GM23338 (cell line): ENCODE results near the gene SLC6A13. TPM values are rescaled to one million over a fixed set of nuclear protein-coding genes. Genes with fewer than 3 reads are reported as not detected.

Experiments
- ATAC-seq: fragments of 200-7000 bp; cut with Tn5 transposase; 3 replicates; pipeline ENCODE4 v1.9.1; 2020
- DNase-seq: peaks from one replicate; pipeline ENCODE4 v3.0.0-alpha.2; 2015; ENCODE audit warnings: low spot score
- H2AFZ ChIP-seq: fragments of 200-600 bp; sonication (generic); 2 replicates; pipeline ENCODE4 v1.8.0; 2016; ENCODE audit warnings: antibody characterized with exemption, mild to moderate bottlenecking, moderate library complexity
- H3F3A ChIP-seq: fragments of 200-600 bp; sonication (generic); replicated peaks from 2 replicates; pipeline ENCODE4 v1.8.0; 2017; ENCODE audit warnings: antibody characterized with exemption, mixed run types, low read depth
- H3K27ac ChIP-seq: fragments of 200-600 bp; sonication (generic); 2 replicates; pipeline ENCODE4 v1.6.1; 2016; ENCODE audit warnings: low read depth
- H3K27me3 ChIP-seq: fragments of 200-600 bp; sonication (generic); 2 replicates; pipeline ENCODE4 v1.8.0; 2016; ENCODE audit warnings: mild to moderate bottlenecking, mixed run types, moderate library complexity; ENCODE audit not compliant: insufficient read depth
- H3K36me3 ChIP-seq: fragments of 200-600 bp; sonication (generic); 2 replicates; pipeline ENCODE4 v1.8.0; 2016; ENCODE audit warnings: mild to moderate bottlenecking; ENCODE audit not compliant: insufficient read depth
- H3K4me1 ChIP-seq: fragments of 200-600 bp; sonication (generic); 2 replicates; pipeline ENCODE4 v1.8.0; 2016; ENCODE audit warnings: mild to moderate bottlenecking, moderate library complexity; ENCODE audit not compliant: insufficient read depth
- H3K4me2 ChIP-seq: fragments of 200-600 bp; sonication (generic); 2 replicates; pipeline ENCODE4 v1.7.1; 2017; ENCODE audit warnings: mixed run types
- H3K4me3 ChIP-seq: fragments of 200-600 bp; sonication (generic); 2 replicates; pipeline ENCODE4 v1.6.1; 2016; ENCODE audit warnings: mixed run types
- H3K79me2 ChIP-seq: fragments of 200-600 bp; sonication (generic); replicated peaks from 2 replicates; pipeline ENCODE4 v1.8.0; 2017; ENCODE audit warnings: mild to moderate bottlenecking; ENCODE audit not compliant: insufficient read depth
- H3K9me2 ChIP-seq: fragments of 200-600 bp; sonication (generic); 2 replicates; pipeline ENCODE4 v1.8.0; 2017; ENCODE audit not compliant: insufficient read depth
- H4K20me1 ChIP-seq: fragments of 200-600 bp; sonication (generic); replicated peaks from 2 replicates; pipeline ENCODE4 v1.8.0; 2017; ENCODE audit warnings: mild to moderate bottlenecking; ENCODE audit not compliant: insufficient read depth
- H3K27ac Mint-ChIP-seq: 2 replicates; pipeline ENCODE4 v1.8.0; 2020; ENCODE audit warnings: inconsistent platforms, mild to moderate bottlenecking, moderate library complexity, mixed read lengths
- H3K27me3 Mint-ChIP-seq: 3 replicates; pipeline ENCODE4 v1.8.0; 2022; ENCODE audit warnings: low read depth, mild to moderate bottlenecking, moderate library complexity, mixed read lengths, inconsistent platforms; ENCODE audit not compliant: insufficient read depth, poor library complexity
- H3K36me3 Mint-ChIP-seq: 3 replicates; pipeline ENCODE4 v1.8.0; 2021; ENCODE audit warnings: low read depth, mild to moderate bottlenecking, inconsistent platforms, moderate library complexity, mixed read lengths
- H3K4me1 Mint-ChIP-seq: 3 replicates; pipeline ENCODE4 v1.8.0; 2020; ENCODE audit warnings: mild to moderate bottlenecking, inconsistent platforms, mixed read lengths
- H3K4me3 Mint-ChIP-seq: 3 replicates; pipeline ENCODE4 v1.8.0; 2021; ENCODE audit warnings: moderate library complexity, mild to moderate bottlenecking, inconsistent platforms, mixed read lengths
- H3K9me3 Mint-ChIP-seq: 3 replicates; pipeline ENCODE4 v1.8.0; 2020; ENCODE audit warnings: moderate library complexity, mild to moderate bottlenecking, inconsistent platforms, mixed read lengths
- EZH2 ChIP-seq: fragments of 200-600 bp; sonication (generic); IDR thresholded peaks from one replicate; pipeline ENCODE4 v1.8.0; 2017; ENCODE audit warnings: antibody characterized with exemption, mild to moderate bottlenecking, low read depth; ENCODE audit not compliant: unreplicated experiment
- EZH2phosphoT487 ChIP-seq: fragments of 200-600 bp; sonication (generic); IDR thresholded peaks from one replicate; pipeline ENCODE4 v1.8.1; 2018; ENCODE audit warnings: antibody characterized with exemption; ENCODE audit not compliant: unreplicated experiment
- JUNB ChIP-seq: IDR thresholded peaks from one replicate; pipeline ENCODE4 v1.6.1; 2016; ENCODE audit warnings: antibody characterized with exemption; ENCODE audit not compliant: unreplicated experiment
- NANOG ChIP-seq: IDR thresholded peaks from 2 replicates; pipeline ENCODE4 v1.6.1; 2016; ENCODE audit warnings: antibody characterized with exemption, borderline replicate concordance
- POLR2AphosphoS5 ChIP-seq: IDR thresholded peaks from 2 replicates; pipeline ENCODE4 v1.6.1; 2016; ENCODE audit warnings: antibody characterized with exemption, low read depth
- STAT1 ChIP-seq: IDR thresholded peaks from one replicate; pipeline ENCODE4 v1.6.1; 2016; ENCODE audit warnings: antibody characterized with exemption; ENCODE audit not compliant: unreplicated experiment
- ZNF114 ChIP-seq: fragments of 250-450 bp; sonication (Bioruptor Pico); IDR thresholded peaks from 2 replicates; pipeline ENCODE4 v1.5.0; 2020; ENCODE audit warnings: mild to moderate bottlenecking, moderate library complexity
- ZNF331 ChIP-seq: fragments of 250-450 bp; sonication (Bioruptor Pico); IDR thresholded peaks from 2 replicates; pipeline ENCODE4 v1.5.0; 2020; ENCODE audit warnings: low read depth, mild to moderate bottlenecking, moderate library complexity
- polyA plus RNA-seq: library from polyadenylated mRNA; unstranded; fragments of >200 nt; fragmentation: Nextera tagmentation; extraction: Ambion mirVana; gene quantifications from 2 replicates; pipeline ENCODE4 v1.2.1, GENCODE V29; 2016
- total RNA-seq: library from RNA; depleted of rRNA; stranded (reverse); fragments of >200 nt; shearing (Covaris generic); gene quantifications from 2 replicates; pipeline ENCODE4 v1.2.3, GENCODE V29; 2014
- TF ChIP-seq, protein P1 (sequence below): fragments of 250-450 bp; sonication (Bioruptor Pico); IDR thresholded peaks from 2 replicates; pipeline ENCODE4 v1.5.0; 2020; ENCODE audit warnings: mild to moderate bottlenecking, moderate library complexity
- TF ChIP-seq, protein P2 (sequence below): IDR thresholded peaks from one replicate; pipeline ENCODE4 v1.6.1; 2018; ENCODE audit warnings: antibody characterized with exemption; ENCODE audit not compliant: unreplicated experiment
- TF ChIP-seq, protein P3 (sequence below): IDR thresholded peaks from 2 replicates; pipeline ENCODE4 v1.6.1; 2016; ENCODE audit warnings: antibody characterized with exemption
- TF ChIP-seq, protein P4 (sequence below), 2 experiments: fragments of 200-600 bp in 1 of 2; sonication (generic) in 1 of 2; conservative IDR thresholded peaks; 2 replicates each; pipeline versions ENCODE4 v1.5.1 to v1.6.1; 2016 to 2017; ENCODE audit warnings: antibody characterized with exemption in 2 of 2, low read depth in 2 of 2, mild to moderate bottlenecking in 2 of 2, moderate library complexity in 1 of 2

Gene SLC6A13
- total and polyA plus RNA-seq, 2 experiments from 2014 or later, result not detected

DNA sequence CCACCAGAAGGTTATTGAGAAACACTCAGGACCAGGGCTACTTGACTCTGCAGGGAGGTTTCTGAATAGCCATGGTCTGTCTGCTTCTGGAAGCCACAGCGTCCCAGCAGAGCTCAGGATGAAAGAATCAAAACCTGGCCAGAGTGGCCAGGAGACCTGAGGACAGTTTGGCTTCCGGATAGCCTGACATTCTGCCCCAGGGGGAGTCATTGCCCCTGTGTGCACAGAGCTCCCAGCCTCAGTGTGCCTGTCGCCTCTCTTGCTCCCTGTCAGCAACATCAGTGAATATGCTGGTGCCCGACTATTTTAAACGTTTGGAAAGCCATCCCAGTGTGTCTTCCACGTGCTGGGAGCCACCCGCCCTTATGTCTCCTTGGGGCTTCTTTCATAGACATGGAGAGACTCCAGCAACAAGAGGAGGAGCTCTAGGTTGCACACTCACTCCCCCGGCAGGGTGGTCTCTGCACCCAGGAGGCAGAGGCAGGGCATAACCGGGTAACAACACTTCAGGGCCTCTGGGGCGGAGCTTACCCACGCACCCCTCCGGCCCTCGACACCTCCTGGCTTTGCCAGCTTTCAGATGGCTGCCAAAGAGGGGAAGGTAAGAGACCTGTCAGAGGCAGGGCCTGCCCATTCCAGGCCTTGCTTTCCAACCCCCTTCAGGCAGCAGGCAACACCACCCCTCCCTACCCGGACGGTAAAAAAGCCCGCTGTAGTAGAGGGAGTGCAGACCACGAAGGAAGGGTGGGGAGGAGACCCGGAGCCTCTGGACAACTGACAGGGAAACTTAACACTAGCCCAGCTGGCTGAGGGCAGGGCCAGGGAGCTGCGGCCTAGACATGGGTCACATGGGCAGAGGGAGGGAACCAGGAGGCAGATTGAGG, 29.7 kb downstream of the SLC6A13 start:
- Histone ChIP-seq H3K4me3 (no peak overlapping the region), H3K27ac (no peak overlapping the region), H3K4me2 (no peak overlapping the region), H3F3A (no peaks in the 10 kb centered on the region), H3K4me1 (peaks cover 13% of the 10 kb centered on the region; the same call in 1 of the 2 replicates), H3K36me3 (no peaks in the 10 kb centered on the region), H3K9me2 (no peaks in the 10 kb centered on the region), H4K20me1 (no peaks in the 10 kb centered on the region), H3K79me2 (no peaks in the 10 kb centered on the region), H3K27me3 (no peaks in the 10 kb centered on the region), H2AFZ (no peak overlapping the region)
- Mint-ChIP-seq H3K36me3 (peaks cover 13% of the 10 kb centered on the region), H3K4me1 (peaks cover 27% of the 10 kb centered on the region), H3K27me3 (peaks cover 15% of the 10 kb centered on the region), H3K27ac (no peak overlapping the region), H3K9me3 (peaks cover 22% of the 10 kb centered on the region), H3K4me3 (no peak overlapping the region)
- ATAC-seq (peak; percentile 29), DNase-seq (no peak)
- TF ChIP-seq STAT1 (no peak), JUNB (no peak), EZH2phosphoT487 (no peak), ZNF114 (no peak), POLR2AphosphoS5 (no peak), EZH2 (no peak), ZNF331 (CRISPR knock-in tag) (no peak), NANOG (no peak)
- TF ChIP-seq, protein P1, sequence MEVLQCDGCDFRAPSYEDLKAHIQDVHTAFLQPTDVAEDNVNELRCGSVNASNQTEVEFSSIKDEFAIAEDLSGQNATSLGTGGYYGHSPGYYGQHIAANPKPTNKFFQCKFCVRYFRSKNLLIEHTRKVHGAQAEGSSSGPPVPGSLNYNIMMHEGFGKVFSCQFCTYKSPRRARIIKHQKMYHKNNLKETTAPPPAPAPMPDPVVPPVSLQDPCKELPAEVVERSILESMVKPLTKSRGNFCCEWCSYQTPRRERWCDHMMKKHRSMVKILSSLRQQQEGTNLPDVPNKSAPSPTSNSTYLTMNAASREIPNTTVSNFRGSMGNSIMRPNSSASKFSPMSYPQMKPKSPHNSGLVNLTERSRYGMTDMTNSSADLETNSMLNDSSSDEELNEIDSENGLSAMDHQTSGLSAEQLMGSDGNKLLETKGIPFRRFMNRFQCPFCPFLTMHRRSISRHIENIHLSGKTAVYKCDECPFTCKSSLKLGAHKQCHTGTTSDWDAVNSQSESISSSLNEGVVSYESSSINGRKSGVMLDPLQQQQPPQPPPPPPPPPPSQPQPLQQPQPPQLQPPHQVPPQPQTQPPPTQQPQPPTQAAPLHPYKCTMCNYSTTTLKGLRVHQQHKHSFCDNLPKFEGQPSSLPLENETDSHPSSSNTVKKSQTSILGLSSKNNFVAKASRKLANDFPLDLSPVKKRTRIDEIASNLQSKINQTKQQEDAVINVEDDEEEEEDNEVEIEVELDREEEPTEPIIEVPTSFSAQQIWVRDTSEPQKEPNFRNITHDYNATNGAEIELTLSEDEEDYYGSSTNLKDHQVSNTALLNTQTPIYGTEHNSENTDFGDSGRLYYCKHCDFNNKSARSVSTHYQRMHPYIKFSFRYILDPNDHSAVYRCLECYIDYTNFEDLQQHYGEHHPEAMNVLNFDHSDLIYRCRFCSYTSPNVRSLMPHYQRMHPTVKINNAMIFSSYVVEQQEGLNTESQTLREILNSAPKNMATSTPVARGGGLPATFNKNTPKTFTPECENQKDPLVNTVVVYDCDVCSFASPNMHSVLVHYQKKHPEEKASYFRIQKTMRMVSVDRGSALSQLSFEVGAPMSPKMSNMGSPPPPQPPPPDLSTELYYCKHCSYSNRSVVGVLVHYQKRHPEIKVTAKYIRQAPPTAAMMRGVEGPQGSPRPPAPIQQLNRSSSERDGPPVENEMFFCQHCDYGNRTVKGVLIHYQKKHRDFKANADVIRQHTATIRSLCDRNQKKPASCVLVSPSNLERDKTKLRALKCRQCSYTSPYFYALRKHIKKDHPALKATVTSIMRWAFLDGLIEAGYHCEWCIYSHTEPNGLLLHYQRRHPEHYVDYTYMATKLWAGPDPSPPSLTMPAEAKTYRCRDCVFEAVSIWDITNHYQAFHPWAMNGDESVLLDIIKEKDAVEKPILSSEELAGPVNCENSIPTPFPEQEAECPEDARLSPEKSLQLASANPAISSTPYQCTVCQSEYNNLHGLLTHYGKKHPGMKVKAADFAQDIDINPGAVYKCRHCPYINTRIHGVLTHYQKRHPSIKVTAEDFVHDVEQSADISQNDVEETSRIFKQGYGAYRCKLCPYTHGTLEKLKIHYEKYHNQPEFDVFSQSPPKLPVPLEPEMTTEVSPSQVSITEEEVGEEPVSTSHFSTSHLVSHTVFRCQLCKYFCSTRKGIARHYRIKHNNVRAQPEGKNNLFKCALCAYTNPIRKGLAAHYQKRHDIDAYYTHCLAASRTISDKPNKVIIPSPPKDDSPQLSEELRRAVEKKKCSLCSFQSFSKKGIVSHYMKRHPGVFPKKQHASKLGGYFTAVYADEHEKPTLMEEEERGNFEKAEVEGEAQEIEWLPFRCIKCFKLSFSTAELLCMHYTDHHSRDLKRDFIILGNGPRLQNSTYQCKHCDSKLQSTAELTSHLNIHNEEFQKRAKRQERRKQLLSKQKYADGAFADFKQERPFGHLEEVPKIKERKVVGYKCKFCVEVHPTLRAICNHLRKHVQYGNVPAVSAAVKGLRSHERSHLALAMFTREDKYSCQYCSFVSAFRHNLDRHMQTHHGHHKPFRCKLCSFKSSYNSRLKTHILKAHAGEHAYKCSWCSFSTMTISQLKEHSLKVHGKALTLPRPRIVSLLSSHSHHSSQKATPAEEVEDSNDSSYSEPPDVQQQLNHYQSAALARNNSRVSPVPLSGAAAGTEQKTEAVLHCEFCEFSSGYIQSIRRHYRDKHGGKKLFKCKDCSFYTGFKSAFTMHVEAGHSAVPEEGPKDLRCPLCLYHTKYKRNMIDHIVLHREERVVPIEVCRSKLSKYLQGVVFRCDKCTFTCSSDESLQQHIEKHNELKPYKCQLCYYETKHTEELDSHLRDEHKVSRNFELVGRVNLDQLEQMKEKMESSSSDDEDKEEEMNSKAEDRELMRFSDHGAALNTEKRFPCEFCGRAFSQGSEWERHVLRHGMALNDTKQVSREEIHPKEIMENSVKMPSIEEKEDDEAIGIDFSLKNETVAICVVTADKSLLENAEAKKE (CRISPR knock-in tag), result no peak
- TF ChIP-seq, protein P2, sequence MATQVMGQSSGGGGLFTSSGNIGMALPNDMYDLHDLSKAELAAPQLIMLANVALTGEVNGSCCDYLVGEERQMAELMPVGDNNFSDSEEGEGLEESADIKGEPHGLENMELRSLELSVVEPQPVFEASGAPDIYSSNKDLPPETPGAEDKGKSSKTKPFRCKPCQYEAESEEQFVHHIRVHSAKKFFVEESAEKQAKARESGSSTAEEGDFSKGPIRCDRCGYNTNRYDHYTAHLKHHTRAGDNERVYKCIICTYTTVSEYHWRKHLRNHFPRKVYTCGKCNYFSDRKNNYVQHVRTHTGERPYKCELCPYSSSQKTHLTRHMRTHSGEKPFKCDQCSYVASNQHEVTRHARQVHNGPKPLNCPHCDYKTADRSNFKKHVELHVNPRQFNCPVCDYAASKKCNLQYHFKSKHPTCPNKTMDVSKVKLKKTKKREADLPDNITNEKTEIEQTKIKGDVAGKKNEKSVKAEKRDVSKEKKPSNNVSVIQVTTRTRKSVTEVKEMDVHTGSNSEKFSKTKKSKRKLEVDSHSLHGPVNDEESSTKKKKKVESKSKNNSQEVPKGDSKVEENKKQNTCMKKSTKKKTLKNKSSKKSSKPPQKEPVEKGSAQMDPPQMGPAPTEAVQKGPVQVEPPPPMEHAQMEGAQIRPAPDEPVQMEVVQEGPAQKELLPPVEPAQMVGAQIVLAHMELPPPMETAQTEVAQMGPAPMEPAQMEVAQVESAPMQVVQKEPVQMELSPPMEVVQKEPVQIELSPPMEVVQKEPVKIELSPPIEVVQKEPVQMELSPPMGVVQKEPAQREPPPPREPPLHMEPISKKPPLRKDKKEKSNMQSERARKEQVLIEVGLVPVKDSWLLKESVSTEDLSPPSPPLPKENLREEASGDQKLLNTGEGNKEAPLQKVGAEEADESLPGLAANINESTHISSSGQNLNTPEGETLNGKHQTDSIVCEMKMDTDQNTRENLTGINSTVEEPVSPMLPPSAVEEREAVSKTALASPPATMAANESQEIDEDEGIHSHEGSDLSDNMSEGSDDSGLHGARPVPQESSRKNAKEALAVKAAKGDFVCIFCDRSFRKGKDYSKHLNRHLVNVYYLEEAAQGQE, result no peak
- TF ChIP-seq, protein P3, sequence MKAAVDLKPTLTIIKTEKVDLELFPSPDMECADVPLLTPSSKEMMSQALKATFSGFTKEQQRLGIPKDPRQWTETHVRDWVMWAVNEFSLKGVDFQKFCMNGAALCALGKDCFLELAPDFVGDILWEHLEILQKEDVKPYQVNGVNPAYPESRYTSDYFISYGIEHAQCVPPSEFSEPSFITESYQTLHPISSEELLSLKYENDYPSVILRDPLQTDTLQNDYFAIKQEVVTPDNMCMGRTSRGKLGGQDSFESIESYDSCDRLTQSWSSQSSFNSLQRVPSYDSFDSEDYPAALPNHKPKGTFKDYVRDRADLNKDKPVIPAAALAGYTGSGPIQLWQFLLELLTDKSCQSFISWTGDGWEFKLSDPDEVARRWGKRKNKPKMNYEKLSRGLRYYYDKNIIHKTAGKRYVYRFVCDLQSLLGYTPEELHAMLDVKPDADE, result no peak
- TF ChIP-seq, protein P4, sequence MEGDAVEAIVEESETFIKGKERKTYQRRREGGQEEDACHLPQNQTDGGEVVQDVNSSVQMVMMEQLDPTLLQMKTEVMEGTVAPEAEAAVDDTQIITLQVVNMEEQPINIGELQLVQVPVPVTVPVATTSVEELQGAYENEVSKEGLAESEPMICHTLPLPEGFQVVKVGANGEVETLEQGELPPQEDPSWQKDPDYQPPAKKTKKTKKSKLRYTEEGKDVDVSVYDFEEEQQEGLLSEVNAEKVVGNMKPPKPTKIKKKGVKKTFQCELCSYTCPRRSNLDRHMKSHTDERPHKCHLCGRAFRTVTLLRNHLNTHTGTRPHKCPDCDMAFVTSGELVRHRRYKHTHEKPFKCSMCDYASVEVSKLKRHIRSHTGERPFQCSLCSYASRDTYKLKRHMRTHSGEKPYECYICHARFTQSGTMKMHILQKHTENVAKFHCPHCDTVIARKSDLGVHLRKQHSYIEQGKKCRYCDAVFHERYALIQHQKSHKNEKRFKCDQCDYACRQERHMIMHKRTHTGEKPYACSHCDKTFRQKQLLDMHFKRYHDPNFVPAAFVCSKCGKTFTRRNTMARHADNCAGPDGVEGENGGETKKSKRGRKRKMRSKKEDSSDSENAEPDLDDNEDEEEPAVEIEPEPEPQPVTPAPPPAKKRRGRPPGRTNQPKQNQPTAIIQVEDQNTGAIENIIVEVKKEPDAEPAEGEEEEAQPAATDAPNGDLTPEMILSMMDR (conservative IDR thresholded peaks at IDR 0.05; ENCODE audit: low read depth in 2 of 2), result no peak
